Measurements from ENCODE around the gene MUC20.
"Not testable (repeated sequence)": the region's sequence is repeated elsewhere in the genome, so short reads cannot be mapped to it uniquely, and the experiment has no call there.

MUC20 gene

DNA sequence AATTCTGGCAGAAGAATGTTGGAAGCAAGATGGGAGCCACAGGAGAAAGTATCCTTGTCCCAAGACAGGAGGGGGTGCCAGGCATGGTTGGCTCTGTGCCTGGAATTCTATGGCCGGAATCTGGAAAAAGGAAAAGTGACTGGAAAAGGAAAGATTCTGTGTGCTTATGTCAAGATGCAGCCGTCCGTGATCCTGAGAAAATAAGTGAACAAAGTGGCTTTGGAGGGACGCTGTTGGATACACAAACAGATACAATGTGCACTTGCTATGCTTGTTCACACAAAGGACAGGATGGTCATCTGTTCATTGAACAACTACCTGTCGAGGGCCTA lies 28.5 kb upstream of the MUC20 start:
- no peak for DNase-seq (ENCODE audit: insufficient read length, low spot score)
- FAIRE-seq = no peak

DNA sequence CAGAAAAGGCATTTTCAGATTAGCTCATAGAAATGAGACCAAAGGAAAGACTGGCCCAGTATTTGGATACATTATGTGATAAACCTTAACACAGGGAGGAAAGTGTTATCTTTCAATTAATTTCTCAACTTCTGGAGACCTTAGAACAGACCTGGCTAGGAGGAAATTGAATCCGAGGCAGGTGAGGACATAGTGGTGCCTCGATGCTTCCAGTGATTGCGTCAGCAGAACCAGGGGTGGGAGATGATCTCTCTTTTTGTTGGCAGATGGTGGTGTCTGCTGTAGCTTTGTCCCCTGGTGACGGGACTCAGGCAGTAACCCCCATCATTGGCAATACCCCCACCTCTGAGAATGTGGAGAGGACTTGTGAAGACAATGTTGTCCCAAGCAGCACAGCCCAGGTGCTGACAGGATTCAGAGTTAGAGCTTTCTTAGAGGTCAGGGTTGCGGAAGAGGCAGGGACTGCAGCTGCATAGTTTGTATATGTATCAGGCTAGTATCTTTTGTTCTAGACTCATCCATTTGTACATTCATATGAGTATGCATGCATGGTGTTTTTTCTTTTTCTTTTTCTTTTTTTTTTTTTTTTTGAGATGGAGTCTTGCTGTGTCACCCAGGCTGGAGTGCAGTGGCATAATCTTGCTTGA lies 27.9 kb upstream of the MUC20 start:
- no peak for FAIRE-seq

DNA sequence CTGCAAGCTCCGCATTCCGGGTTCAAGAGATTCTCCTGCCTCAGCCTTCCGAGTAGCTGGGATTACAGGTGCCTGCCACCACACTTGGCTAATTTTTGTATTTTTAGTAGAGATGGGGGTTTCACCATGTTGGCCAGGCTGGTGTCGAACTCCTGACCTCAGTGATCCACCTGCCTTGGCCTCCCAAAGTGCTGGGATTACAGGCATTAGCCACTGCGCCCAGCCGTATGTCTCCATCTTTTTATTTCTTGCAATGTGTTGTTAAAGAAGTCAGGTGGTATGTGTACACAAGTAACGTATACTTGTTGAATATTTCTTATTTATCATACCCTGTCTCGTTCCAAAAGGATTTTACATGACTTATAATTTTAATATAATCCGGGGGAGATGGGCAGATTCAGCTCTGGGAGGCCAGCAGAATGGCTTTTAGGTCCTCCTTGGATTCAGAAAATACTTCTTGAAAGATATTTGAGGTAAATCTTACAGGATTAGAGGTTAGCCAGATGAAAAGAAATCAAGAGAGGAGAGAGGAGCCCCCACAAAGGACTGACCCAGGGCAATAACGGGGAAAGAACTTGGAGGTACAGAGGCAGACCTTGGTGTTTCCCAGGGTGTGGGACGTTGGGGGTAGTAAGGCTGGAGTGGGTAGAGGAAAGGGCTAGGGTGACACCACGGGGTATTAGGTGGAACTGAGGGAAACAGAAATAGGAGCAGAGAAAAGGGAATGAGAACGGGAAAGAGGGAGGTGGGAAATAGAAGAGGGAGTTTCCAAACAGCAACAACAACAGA lies 27.2 kb upstream of the MUC20 start:
- DNase-seq (ENCODE audit: insufficient read length, low spot score) (no peak), FAIRE-seq (no peak)

More for the DNA sequence above, 27.9 kb upstream of the MUC20 start:
- no peak for DNase-seq (ENCODE audit: insufficient read length, low spot score)

DNA sequence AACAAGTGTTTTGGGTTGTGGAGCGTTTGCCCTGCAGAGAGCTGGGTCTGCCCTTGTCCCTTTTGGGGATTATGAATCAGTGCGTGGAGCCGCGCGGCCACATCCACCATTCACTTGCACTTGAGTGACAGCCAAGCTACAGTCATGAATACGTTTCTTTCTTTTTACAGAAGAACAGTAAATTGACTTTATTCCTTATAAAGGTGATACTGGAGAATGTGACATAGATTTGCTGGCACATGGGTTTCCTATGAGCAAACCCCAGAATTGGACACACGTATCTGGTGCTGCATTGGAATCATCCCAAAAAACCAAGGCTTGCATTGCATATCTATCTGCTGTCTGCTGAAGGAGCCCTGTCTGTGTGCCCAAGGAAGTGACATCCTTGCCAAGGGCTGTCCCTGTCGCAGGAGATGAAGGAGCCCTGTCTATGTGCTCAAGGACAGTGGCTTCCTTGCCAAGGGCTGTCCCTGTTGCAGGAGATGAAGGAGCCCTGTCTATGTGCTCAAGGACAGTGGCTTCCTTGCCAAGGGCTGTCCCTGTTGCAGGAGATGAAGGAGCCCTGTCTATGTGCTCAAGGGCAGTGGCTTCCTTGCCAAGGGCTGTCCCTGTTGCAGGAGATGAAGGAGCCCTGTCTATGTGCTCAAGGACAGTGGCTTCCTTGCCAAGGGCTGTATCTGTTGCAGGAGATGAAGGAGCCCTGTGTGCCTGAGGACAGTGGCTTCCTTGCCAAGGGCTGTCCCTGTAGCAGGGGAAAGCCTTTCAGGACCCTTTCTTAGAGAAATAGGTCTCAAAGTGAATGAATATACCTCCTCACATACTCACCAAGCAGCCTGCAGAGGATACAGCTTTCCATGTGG lies 26.3 kb upstream of the MUC20 start:
- not testable (repeated sequence) for DNase-seq (ENCODE audit: insufficient read length, low spot score); FAIRE-seq

DNA sequence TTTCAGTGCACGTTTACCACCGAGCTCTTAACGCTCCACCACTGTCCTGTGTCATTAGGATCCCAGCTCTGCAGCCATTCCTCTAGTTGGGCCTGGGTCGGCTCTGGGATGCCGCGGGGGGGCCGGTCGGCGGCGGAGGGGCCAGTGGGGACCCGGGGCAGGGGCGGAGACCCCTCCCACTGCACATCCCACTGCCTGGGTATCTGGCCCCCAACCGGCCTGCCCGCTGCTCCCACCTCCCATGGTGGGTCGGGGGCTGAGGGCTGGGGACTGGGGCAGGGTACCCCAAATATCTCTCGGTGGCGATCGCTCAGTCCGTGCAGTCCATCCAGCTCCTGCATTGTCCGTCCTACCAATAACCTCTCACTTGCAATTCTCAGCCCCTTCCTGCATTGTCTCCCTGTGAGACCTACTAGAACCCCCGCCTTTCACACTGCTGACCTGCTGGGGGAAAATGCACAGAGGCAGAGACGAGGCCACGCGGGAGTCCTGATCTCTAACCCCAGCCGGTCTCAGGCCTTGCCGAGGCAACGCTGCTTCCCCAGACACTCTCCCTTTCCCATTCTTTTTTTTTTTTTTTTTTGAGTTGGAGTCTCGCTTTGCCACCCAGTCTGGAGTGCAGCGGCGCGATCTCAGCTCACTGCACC lies 24.0 kb upstream of the MUC20 start:
- FAIRE-seq = no peak

DNA sequence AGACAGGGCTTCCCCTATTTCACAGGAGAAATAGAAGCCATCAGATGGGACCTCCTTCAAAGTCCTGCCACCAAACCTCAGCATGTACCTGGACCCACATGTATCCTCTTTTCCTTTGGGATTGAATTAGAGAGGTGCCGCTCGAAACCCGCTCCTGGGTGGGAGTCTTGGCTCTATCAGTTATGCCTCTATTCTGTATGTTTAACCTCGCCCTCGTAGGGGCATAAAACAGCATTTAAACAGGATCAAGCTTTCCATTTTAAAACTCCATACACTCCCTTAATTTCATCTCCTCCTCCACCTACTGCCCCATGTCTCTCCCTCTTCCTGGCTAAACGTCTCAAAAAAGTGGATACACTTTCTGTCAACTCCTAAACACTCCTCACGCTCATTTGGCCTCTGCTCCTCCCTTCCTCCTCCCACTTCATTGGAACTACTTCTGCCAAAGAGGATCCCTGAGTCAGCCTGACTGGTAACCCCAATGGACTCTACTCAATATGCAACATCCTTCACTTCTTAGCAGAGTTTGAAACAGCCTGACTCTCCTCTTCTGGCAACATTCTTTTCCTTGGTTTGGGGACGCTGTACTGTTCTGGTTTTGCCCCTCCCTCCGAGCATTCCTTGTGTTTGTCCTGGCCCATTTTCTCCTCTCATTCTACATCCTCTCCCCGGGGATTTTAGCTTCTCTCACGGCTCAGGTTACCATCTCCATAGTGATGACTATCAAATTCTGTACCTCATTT lies 23.0 kb upstream of the MUC20 start:
- DNase-seq (ENCODE audit: insufficient read length, low spot score) (no peak), FAIRE-seq (no peak)

More for the DNA sequence above, 24.0 kb upstream of the MUC20 start:
- no peak for DNase-seq (ENCODE audit: insufficient read length, low spot score)

DNA sequence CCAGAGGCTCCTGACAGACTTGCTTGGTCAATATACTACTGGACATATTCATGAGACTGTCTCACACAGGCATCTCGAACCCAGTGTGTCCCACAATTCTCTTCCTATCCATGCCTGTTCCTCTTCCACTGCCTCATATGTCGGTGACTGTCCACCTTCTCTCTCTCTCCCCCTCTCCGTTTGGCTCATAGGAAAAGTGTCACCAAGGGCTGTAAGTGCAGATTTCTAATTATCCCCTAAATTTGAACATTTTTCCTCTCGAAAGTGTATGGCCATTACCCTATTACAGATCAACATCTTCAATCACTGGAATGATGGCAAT lies 22.5 kb upstream of the MUC20 start:
- FAIRE-seq = no peak

DNA sequence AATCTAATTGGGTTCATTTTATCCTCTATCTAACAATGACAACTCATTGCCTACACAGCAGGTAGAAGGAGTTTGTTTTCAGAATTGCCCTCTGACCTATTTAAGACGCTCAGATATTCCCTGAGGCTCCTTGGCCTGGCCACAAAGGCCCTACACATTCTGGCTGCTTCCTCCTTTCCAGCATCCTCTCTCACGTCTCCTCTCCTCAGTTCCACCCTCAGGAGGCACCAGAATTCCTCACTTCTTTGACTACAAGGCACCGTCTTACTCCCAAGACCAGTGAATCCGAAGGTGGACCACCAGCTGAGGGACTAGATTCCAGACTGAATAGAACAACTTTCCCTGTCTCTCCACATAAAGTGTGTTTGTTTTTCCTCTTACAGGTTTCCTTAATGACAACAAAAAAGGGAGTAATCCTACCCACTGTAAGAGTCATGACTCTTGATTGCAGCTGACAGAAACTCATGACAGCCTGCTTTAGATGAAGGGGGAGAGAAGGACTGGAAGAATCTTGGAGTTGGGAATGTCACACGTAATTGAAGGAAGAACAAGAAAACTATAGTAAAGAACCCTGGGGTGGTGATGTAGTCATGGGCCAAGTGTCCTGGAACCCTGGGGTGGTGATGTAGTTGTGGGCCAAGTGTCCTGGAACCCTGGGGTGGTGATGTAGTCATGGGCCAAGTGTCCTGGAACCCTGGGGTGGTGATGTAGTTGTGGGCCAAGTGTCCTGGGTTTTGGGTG lies 22.0 kb upstream of the MUC20 start:
- no peak for DNase-seq (ENCODE audit: insufficient read length, low spot score)
- no peak for FAIRE-seq

More for the DNA sequence above, 22.5 kb upstream of the MUC20 start:
- DNase-seq (ENCODE audit: insufficient read length, low spot score) = no peak

DNA sequence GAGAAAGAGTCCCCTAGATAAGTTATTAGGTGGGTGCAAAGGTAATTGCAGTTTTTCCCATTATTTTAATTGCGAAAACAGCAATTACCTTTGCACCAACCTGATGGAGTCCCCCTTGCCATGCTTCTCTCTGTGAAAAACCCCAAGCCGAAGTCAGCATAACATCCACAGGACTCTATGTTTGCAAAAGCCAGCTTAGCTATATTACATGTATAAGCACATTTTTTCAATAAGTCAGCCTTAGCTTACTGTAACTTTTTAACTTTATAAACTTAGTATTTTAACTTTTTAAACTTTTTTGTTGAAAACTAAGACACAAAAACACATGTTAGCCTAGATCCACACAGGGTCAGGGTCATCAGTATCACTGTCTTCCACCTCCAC lies 21.4 kb upstream of the MUC20 start:
- FAIRE-seq (no peak), DNase-seq (ENCODE audit: insufficient read length, low spot score) (no peak)

DNA sequence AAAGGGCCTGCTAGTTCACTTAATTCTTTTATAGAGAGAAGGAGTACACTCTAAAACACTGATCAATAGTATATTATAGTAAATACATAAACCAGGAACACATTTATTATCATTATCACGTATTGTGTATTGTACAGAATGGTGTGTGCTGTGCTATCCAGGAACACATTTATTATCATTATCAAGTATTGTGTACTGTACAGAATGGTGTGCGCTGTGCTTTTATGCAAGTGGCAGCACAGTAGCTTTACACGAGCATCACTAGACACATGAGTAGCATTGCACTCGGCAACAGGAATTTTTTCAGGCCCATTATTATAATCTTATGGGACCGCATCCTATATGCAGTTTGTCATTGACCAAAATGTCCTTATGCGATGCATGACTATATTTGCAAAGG lies 20.9 kb upstream of the MUC20 start:
- DNase-seq (ENCODE audit: insufficient read length, low spot score) = no peak

DNA sequence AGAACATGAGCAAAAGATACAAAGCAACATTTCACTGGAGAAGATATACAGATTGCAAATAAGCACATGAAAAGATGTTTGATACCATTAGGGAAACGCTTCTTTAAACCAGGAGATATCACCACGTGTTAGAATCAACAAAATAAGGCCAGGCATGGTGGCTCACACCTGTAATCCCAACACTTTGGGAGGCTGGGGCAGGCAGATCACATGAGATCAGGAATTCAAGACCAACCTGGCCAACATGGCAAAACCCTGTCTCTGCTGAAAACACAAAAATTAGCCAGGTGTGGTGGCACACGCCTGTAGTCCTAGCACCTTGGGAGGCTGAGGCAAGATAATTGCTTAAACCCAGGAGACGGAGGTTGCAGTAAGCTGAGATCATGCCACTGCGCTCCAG lies 20.5 kb upstream of the MUC20 start:
- DNase-seq (ENCODE audit: insufficient read length, low spot score) (no peak), FAIRE-seq (no peak)

More for the DNA sequence above, 20.9 kb upstream of the MUC20 start:
- FAIRE-seq = no peak

DNA sequence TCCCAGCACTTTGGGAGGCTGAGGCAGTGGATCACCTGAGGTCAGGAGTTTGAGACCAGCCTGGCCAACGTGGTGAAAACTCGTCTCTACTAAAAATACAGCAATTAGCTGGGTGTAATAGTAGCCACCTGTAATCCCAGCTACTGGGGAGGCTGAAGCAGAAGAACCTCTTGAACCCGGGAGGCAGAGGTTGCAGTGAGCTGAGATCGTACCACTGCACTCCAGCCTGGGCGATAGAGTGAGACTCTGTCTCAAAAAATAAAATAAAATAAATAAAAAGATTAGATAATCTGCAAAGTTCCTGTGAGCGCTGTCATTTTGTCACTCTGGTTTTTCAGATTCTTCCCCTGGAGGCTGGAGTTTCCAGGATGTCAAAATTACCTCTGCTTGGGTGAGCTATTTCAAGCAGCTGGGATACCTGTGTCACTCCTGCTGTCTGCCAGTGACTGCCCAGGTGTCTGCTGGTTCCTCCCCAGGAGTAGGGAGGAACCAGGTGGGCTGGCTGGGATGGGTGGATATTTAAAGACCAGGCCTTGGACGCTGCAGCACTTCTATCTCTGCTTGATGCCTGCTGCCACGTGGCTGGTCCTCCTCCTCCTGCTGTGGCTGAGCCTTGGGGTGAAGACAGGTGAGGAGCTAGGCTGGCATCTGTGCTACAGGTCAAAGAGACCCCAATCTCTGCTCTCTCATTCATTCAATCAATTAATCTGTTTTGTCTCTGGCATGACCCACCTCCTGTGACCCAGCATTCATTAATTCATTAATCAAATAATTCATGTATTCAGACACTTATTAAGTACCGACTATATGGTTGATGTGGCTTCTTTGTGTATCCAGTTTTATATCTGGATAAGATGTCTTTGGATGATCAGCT lies 19.5 kb upstream of the MUC20 start:
- FAIRE-seq = no peak
- no peak for DNase-seq (ENCODE audit: insufficient read length, low spot score)

DNA sequence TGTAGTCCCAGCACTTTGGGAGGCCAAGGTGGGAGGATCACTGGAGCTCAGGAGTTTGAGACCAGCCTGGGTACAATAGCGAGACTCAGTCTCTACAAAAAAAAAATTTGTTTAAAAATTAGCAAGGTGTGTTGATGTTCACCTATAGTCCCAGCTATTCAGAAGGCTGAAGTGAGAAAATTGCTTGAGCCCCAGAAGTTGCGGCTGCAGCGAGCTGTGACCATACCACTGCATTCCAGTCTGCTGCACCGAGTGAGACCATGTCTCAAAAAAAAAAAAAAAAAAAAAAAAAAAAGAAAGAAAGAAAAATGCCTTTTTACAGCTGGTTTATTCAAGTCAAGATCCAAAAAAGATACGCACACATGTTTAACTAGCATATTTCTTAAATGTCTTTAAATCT lies 17.0 kb upstream of the MUC20 start:
- DNase-seq (ENCODE audit: insufficient read length, low spot score) (no peak), FAIRE-seq (no peak)

DNA sequence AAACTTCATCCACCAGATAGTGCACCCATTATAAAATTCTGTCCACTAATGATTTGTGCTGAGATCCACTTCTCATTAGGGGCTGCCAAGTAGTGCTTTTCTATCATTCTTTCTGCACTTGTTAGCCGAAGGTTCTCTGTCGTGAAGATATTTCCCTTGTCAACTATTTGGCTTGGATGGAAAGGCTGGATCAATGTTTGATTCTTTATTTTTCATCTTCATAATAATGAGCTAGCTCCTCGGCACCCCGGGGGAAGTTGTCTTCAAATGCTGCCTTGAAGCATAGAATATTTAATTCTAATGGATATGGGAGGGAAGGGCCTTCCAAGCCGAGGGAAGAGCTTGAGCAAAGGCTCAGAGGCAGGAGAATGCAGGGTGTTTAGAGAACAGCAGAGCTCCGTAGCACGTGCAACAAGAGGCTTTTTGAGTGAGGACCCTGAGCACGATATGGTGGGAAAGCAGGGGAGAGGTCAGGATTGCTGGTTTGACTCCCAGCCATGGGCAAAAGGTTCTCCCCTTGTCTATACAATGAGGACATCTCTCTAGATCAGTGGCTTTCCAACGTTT lies 16.3 kb upstream of the MUC20 start:
- no peak for FAIRE-seq
- DNase-seq (ENCODE audit: insufficient read length, low spot score) = no peak

DNA sequence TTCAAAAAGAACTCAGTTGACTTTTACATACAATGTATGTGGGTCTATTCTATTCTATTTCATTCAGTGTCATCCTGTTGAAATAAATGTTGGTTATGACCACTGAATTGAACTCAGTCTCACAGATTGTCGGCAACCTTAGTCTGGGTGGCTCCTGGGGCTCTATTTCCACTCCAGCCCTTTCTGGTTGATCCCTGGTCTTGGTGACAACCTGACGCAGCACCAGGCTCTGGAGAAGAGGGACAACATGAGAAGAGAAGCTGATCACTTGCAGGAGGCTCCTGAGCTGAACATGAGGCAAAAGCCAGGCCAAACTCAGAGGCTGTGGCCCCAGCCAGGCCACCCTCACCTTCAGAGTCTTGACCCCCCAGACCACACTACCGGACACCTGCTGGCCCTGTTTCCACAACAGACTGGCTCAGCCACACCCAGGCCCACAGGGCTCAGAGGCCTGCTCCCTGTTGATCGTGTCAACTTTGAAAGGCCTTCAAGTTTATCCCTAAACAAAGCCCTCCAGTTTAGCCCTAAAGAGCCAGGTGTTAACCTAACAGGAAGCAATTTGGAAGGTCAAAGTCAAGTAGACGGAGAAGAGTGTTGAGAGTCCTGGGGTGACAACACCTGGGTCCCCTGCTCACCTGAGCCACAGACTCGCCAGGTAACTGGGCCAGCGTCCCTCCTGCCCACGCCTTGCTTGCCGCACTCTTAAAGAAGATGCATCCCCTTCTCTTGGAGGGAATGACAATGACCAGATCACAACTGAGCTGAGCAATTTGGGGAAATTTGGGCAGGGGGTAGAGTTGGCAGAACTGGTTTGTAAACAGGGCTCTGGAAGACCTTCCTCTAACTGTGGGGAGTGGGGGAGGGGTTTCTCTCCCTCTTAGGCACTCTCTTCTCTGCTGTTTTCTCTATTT lies 15.4 kb upstream of the MUC20 start:
- FAIRE-seq = no peak

DNA sequence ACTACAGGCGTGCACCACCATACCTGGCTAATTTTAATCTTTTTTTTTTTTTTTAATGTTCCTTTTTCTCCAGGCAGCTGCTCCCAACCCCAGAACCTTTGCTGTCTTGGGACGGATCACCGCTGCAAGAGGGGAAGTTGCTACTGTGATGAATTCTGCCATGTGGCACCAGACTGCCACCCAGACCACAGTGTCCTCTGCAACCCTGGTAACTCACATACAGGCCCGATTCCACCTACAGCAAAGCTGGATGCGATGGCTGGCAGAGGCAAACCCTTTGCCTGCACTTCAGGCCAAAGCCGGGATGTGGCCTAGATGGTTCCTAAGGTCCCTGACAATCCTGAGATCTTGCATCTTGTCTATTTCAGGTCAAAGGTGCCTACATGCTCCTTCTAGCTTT lies 12.7 kb upstream of the MUC20 start:
- no peak for DNase-seq (ENCODE audit: insufficient read length, low spot score)
- FAIRE-seq = no peak

More for the DNA sequence above, 15.4 kb upstream of the MUC20 start:
- DNase-seq (ENCODE audit: insufficient read length, low spot score) = no peak

DNA sequence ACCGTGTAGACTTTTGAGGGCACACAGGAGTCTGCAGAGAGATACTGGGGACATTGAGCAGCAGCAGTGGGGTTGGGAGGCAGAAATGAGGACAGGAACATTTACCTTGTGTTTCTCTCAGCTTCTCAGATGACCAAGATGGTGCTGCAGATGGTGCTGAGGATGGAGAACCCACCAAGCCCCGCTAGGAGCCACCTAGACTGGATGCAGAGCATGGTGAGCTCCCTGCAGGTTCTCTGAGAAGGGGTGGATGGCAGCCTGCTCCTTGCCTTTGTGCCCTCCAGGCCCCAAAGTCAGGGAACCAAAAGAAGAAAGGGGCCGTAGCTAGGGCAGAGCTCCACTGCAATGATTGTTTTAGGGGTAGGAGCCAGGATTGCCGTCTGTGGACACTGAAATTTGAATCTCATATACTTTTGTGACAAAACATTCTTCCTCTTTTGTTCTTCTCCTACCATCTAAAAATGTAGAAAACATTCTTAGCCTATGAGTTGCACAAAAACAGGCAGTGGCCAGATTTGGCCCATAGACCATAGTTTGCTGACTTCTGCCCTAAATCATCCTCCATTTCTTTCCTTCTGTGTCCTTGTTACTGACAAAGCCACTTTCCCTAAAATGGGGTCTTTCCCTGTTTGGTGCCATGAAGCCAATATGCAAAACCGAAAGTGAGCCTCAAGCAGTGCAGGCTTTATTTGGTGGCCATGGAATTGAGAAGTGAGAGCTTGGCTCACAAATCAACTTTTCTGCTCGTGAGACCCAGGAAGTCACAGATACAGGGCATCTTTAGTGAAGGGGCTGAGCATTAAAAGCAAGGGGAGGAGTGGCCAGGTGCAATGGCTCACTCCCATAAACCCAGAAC lies 11.9 kb upstream of the MUC20 start:
- FAIRE-seq (no peak), DNase-seq (ENCODE audit: insufficient read length, low spot score) (no peak)
